Astrocyte (in vitro differentiated cells and primary cell): Measurements from ENCODE around the gene NIPAL3. TPM values are rescaled to one million over a fixed set of nuclear protein-coding genes. Genes with fewer than 3 reads are reported as not detected.

Experiments used
- DNase-seq: peaks from one replicate; pipeline ENCODE4 v3.0.0-alpha.2; 2010; ENCODE audit warnings: low read depth
- FAIRE-seq: peaks from 2 replicates; lab custom pipeline; 2011; peaks lifted over from hg19 to GRCh38; lab: Jason Lieb, UNC
- H2AFZ ChIP-seq: 2 replicates; pipeline ENCODE4 v1.6.0; 2012; ENCODE audit warnings: low read depth, low read length, inconsistent platforms
- H3K27ac ChIP-seq: 2 replicates; pipeline ENCODE4 v1.5.1; 2011; ENCODE audit warnings: low read depth, low read length, inconsistent platforms
- H3K27me3 ChIP-seq: 2 replicates; pipeline ENCODE4 v1.6.0; 2011; ENCODE audit warnings: low read length, inconsistent platforms; ENCODE audit not compliant: insufficient read depth
- H3K36me3 ChIP-seq: 2 replicates; pipeline ENCODE4 v1.5.1; 2011; ENCODE audit warnings: low read length, inconsistent platforms; ENCODE audit not compliant: insufficient read depth
- H3K4me1 ChIP-seq: 2 replicates; pipeline ENCODE4 v1.5.1; 2011; ENCODE audit warnings: low read length, inconsistent platforms; ENCODE audit not compliant: insufficient read depth
- H3K4me2 ChIP-seq: 2 replicates; pipeline ENCODE4 v1.6.0; 2012; ENCODE audit warnings: low read length, inconsistent platforms
- H3K4me3 ChIP-seq: 2 replicates; pipeline ENCODE4 v1.5.1; 2011; ENCODE audit warnings: low read depth, mild to moderate bottlenecking, low read length, inconsistent platforms; ENCODE audit not compliant: insufficient read depth
- H3K79me2 ChIP-seq: 2 replicates; pipeline ENCODE4 v1.6.0; 2012; ENCODE audit warnings: mild to moderate bottlenecking, low read length, inconsistent platforms; ENCODE audit not compliant: insufficient read depth
- H3K9ac ChIP-seq: 2 replicates; pipeline ENCODE4 v1.6.0; 2012; ENCODE audit warnings: mild to moderate bottlenecking, low read length, inconsistent platforms
- H3K9me3 ChIP-seq: 2 replicates; pipeline ENCODE4 v1.5.1; 2012; ENCODE audit warnings: low read depth, mild to moderate bottlenecking, low read length, inconsistent platforms; ENCODE audit not compliant: insufficient read depth
- H4K20me1 ChIP-seq: 2 replicates; pipeline ENCODE4 v1.6.0; 2012; ENCODE audit warnings: low read length, inconsistent platforms; ENCODE audit not compliant: insufficient read depth
- H3K27ac Mint-ChIP-seq: one replicate; pipeline ENCODE4 v1.8.0; 2021; ENCODE audit warnings: mild to moderate bottlenecking, mixed read lengths; ENCODE audit not compliant: unreplicated experiment
- H3K27me3 Mint-ChIP-seq: one replicate; pipeline ENCODE4 v1.8.0; 2021; ENCODE audit warnings: low read depth, mixed read lengths; ENCODE audit not compliant: unreplicated experiment
- H3K36me3 Mint-ChIP-seq: one replicate; pipeline ENCODE4 v1.8.0; 2021; ENCODE audit warnings: low read depth, mixed read lengths; ENCODE audit not compliant: unreplicated experiment
- H3K4me1 Mint-ChIP-seq: one replicate; pipeline ENCODE4 v1.8.0; 2021; ENCODE audit warnings: low read depth, mixed read lengths; ENCODE audit not compliant: unreplicated experiment
- H3K4me3 Mint-ChIP-seq: one replicate; pipeline ENCODE4 v1.8.0; 2021; ENCODE audit warnings: mild to moderate bottlenecking, moderate library complexity, mixed read lengths; ENCODE audit not compliant: unreplicated experiment
- H3K9me3 Mint-ChIP-seq: one replicate; pipeline ENCODE4 v1.8.0; 2021; ENCODE audit warnings: mild to moderate bottlenecking, mixed read lengths; ENCODE audit not compliant: unreplicated experiment
- EZH2 ChIP-seq: IDR thresholded peaks from 2 replicates; pipeline ENCODE4 v1.6.1; 2012; ENCODE audit warnings: mild to moderate bottlenecking, low read length, inconsistent platforms; ENCODE audit not compliant: insufficient read depth
- total RNA-seq: library from RNA; stranded (reverse); gene quantifications from 2 replicates; pipeline ENCODE4 v1.2.1, GENCODE V29; 2021
- TF ChIP-seq, protein P1 (sequence below): IDR thresholded peaks from 2 replicates; pipeline ENCODE4 v1.5.1; 2011; ENCODE audit warnings: low read depth, mild to moderate bottlenecking, inconsistent platforms, low read length, moderate library complexity; ENCODE audit not compliant: insufficient read depth

The NIPAL3 gene
- total RNA-seq, 1 donor from 2014 or later: 47.2 TPM

DNA sequence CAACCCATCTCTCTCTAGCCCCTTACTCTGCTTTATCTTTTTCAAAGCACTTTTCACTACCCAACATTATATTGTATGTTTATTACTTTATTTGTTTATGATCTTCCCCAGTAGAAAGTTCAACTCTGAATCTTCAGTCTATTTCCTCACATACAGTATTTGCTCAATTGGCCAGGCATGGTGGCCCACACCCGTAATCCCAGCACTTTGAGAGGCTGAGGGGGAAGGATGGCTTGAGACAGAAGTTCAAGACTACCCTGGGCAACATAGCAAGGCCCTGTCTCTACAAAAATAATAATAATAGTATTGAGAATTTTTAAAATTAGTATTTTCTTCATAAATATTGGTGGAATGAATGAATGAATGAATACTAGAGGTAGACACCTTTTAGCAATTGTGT is 3.2 kb upstream of the NIPAL3 start:
- Histone ChIP-seq H3K9me3 (no peaks in the 10 kb centered on the region), H4K20me1 (no peaks in the 10 kb centered on the region), H3K27me3 (no peaks in the 10 kb centered on the region), H3K79me2 (peaks cover 9% of the 10 kb centered on the region), H3K9ac (peak overlapping the region; percentile 9), H3K4me2 (peak overlapping the region; percentile 93), H3K36me3 (no peaks in the 10 kb centered on the region), H2AFZ (no peak overlapping the region), H3K27ac (peak overlapping the region; percentile 36), H3K4me1 (peaks cover 35% of the 10 kb centered on the region), H3K4me3 (peak overlapping the region; percentile 73)
- Mint-ChIP-seq H3K9me3 (peaks cover 3% of the 10 kb centered on the region), H3K36me3 (no peaks in the 10 kb centered on the region), H3K4me3 (peak overlapping the region; percentile 94), H3K27ac (no peak overlapping the region), H3K4me1 (peaks cover 29% of the 10 kb centered on the region), H3K27me3 (no peaks in the 10 kb centered on the region)
- no peak for DNase-seq
- TF ChIP-seq EZH2: no peak
- TF ChIP-seq, protein P1, sequence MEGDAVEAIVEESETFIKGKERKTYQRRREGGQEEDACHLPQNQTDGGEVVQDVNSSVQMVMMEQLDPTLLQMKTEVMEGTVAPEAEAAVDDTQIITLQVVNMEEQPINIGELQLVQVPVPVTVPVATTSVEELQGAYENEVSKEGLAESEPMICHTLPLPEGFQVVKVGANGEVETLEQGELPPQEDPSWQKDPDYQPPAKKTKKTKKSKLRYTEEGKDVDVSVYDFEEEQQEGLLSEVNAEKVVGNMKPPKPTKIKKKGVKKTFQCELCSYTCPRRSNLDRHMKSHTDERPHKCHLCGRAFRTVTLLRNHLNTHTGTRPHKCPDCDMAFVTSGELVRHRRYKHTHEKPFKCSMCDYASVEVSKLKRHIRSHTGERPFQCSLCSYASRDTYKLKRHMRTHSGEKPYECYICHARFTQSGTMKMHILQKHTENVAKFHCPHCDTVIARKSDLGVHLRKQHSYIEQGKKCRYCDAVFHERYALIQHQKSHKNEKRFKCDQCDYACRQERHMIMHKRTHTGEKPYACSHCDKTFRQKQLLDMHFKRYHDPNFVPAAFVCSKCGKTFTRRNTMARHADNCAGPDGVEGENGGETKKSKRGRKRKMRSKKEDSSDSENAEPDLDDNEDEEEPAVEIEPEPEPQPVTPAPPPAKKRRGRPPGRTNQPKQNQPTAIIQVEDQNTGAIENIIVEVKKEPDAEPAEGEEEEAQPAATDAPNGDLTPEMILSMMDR: no peak
- FAIRE-seq: no peak

DNA sequence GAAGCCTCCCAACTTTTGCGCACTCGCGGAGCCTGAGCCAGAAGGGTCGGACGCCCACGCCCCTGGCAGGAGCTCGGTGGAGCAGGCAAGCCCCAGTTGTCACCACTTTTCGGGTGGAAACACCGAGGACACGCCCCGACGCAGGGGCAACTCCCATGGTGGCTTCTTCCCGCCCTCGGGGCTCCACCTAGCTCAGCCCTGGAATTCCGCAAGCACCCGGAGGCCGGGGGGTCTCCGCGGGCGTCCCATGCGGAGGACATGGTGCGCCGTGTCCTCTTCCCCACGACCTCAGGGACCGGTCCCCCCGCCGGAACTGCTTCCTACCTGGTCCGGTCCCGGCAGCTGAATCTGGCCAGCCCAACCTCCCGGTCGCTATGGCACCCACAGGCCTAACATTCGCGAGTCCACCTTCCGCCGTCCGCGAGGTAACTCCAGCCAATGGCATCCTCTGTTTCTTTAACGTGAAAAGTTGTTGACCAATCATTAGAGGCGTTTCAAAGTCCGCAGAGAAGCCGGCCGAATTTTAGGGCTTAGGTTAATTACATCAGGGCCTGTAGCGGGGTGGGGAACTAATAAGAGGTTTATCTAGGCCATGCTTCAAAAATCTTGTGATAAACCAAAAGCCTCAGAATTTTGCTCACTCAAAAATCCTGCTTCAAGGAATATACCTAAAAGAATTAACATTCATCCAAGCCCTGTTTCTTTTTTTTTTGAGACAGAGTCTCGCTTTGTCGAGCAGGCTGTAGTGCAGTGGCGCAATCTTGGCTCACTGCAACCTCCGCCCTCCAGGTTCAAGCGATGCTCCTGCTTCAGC is 2.0 kb upstream of the NIPAL3 start, which contains the start of gene STPG1:
TSS of gene STPG1 (minus strand) at position 433 of the 814 bp plus-strand sequence. CDS start 12,394 bp downstream, outside the sequence.
- peaks cover 46% of the 10 kb centered on the region for H3K4me1 ChIP-seq
- no peaks in the 10 kb centered on the region for H3K36me3 ChIP-seq
- H4K20me1 ChIP-seq: no peaks in the 10 kb centered on the region
- H3K4me3 ChIP-seq: peak within 1 kb of the TSS; percentile 73
- H3K79me2 ChIP-seq: peaks cover 9% of the 10 kb centered on the region
- Mint-ChIP-seq H3K4me3 (peak within 1 kb of the TSS; percentile 94), H3K36me3 (no peaks in the 10 kb centered on the region), H3K27me3 (no peaks in the 10 kb centered on the region), H3K27ac (peak within 1 kb of the TSS; percentile 63), H3K4me1 (peaks cover 39% of the 10 kb centered on the region), H3K9me3 (no peaks in the 10 kb centered on the region)
- H3K27ac ChIP-seq: peak within 1 kb of the TSS; percentile 85
- H2AFZ ChIP-seq: peak within 1 kb of the TSS; percentile 93
- peak within 1 kb of the TSS; percentile 90 for H3K9ac ChIP-seq
- H3K27me3 ChIP-seq: no peaks in the 10 kb centered on the region
- FAIRE-seq (peak; percentile 9), DNase-seq (peak; percentile 61)
- H3K4me2 ChIP-seq: peak within 1 kb of the TSS; percentile 93
- TF ChIP-seq, protein P1: no peak
- TF ChIP-seq EZH2: no peak
- H3K9me3 ChIP-seq: no peaks in the 10 kb centered on the region
